GM12873 (cell line): ENCODE measurements around the gene PIM3.

ENCODE experiments used
- TF ChIP-seq, protein P1 (sequence below): IDR thresholded peaks from 2 replicates; pipeline ENCODE4 v1.5.1; 2012; ENCODE audit warnings: low read depth, mild to moderate bottlenecking, moderate library complexity, low read length, control low read depth; ENCODE audit not compliant: insufficient read depth; ENCODE audit errors: missing control alignments

The PIM3 gene

GRCh38 chr22:49991907-49992533, 31.4 kb downstream of the PIM3 start:
- TF ChIP-seq, protein P1, sequence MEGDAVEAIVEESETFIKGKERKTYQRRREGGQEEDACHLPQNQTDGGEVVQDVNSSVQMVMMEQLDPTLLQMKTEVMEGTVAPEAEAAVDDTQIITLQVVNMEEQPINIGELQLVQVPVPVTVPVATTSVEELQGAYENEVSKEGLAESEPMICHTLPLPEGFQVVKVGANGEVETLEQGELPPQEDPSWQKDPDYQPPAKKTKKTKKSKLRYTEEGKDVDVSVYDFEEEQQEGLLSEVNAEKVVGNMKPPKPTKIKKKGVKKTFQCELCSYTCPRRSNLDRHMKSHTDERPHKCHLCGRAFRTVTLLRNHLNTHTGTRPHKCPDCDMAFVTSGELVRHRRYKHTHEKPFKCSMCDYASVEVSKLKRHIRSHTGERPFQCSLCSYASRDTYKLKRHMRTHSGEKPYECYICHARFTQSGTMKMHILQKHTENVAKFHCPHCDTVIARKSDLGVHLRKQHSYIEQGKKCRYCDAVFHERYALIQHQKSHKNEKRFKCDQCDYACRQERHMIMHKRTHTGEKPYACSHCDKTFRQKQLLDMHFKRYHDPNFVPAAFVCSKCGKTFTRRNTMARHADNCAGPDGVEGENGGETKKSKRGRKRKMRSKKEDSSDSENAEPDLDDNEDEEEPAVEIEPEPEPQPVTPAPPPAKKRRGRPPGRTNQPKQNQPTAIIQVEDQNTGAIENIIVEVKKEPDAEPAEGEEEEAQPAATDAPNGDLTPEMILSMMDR: no peak

- TF ChIP-seq, protein P1: peak; percentile 91
Measured at GRCh38 chr22:49992921-49993648, 32.5 kb downstream of the PIM3 start.

DNA sequence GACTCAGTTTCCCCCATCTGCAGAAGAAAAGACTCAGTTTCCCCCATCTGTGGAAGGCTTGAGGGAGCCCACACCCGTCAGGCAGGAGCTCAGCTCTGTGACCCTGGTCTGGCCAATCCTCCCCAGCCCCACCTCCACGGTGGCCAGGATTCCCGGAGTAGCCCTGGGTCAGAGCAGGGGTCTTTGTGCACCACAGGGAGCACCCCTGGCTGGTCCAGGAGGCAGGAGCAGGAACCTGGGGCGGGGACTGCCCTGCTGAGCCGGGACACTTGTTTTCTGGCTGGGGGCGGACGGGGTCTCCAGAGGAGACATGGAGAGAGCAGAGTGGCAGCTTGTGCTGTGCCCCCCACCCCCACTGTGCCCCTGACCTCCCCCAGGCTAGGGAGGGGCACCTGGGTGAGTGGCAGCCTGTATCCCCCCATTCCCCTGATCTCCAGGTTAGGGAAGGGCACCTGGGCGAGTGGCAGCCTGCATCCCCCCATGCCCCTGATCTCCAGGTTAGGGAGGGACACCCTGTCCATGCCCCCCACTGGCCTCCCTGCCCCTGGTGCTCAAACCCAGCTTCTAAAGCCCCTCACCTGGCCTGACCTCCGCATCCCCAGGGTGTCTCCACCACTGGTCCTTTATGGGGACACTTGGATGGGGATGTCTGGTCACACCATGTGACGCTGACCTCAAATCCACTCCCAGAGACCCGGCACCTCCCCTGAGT, 33.2 kb downstream of the PIM3 start:
- TF ChIP-seq, protein P1: no peak

DNA sequence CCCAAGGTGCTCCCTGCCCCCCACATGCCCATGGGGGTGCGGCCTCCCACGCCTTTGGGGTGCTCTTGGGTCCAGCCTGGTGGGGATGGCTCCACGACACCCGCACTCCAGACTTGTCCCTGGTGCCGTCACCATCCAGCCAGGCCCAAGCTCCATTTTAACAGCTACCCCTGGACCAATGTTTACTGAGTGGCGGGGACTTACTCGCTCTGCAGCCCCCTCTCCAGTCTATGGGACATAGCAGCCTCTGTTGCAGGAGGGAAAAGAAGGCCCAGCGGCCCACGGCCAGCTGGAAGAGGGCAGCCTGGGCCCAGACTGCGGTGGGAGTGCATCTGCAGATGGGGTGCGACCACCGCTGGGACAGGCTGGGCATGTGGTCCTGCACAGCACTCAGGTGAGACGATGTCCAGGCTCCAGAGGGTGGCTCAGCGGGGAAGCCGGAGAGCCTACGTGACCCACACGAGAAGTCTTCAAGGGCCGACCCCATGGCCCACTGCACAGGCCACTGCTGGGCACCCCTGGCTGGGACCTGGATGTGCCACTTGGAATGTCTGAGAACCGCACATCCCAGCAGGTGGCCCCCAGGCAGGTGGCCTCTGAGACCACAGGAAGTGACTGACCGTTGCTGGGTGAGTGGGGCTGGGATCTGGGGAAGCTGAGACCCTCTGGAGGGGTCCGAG, 33.9 kb downstream of the PIM3 start:
- TF ChIP-seq, protein P1: no peak

- TF ChIP-seq, protein P1: no peak
Measured at GRCh38 chr22:49995041-49995360, 34.4 kb downstream of the PIM3 start.

GRCh38 chr22:49995361-49996118, 35.0 kb downstream of the PIM3 start:
- TF ChIP-seq, protein P1: no peak

- TF ChIP-seq, protein P1: no peak
Measured at GRCh38 chr22:49996119-49996517, 35.5 kb downstream of the PIM3 start.
